DOHH2 (cell line): Measurements from ENCODE around the gene CIT.

Experiments used
- H3F3A ChIP-seq: fragments of 200-600 bp; sonication (generic), shearing (Covaris generic); 2 replicates; pipeline ENCODE4 v1.6.0; 2016; ENCODE audit warnings: antibody characterized with exemption, mild to moderate bottlenecking; ENCODE audit not compliant: control insufficient read depth, insufficient read depth
- H3K27ac ChIP-seq: fragments of 200-600 bp; sonication (generic); 2 replicates; pipeline ENCODE4 v1.5.1; 2014; ENCODE audit warnings: low read depth, mild to moderate bottlenecking, low read length, moderate library complexity
- H3K27me3 ChIP-seq: fragments of 200-600 bp; sonication (generic); 2 replicates; pipeline ENCODE4 v1.6.1; 2014; ENCODE audit warnings: mild to moderate bottlenecking, low read length, mixed read lengths; ENCODE audit not compliant: control insufficient read depth
- H3K36me3 ChIP-seq: fragments of 200-600 bp; sonication (generic); 2 replicates; pipeline ENCODE4 v1.6.1; 2014; ENCODE audit warnings: mild to moderate bottlenecking, low read length, moderate library complexity, mixed read lengths; ENCODE audit not compliant: control insufficient read depth
- H3K4me1 ChIP-seq: fragments of 200-600 bp; sonication (generic); 2 replicates; pipeline ENCODE4 v1.6.1; 2014; ENCODE audit warnings: mild to moderate bottlenecking, low read length, mixed read lengths; ENCODE audit not compliant: control insufficient read depth
- H3K4me2 ChIP-seq: fragments of 200-600 bp; sonication (generic); 2 replicates; pipeline ENCODE4 v1.6.0; 2014; ENCODE audit warnings: mild to moderate bottlenecking, low read length, moderate library complexity
- H3K4me3 ChIP-seq: fragments of 200-600 bp; sonication (generic); 2 replicates; pipeline ENCODE4 v1.5.1; 2014; ENCODE audit warnings: mild to moderate bottlenecking, low read length, mixed read lengths
- H3K79me2 ChIP-seq: fragments of 200-600 bp; sonication (generic); 2 replicates; pipeline ENCODE4 v1.6.1; 2014; ENCODE audit warnings: mild to moderate bottlenecking, low read length, mixed read lengths; ENCODE audit not compliant: control insufficient read depth
- H3K9me2 ChIP-seq: fragments of 200-600 bp; sonication (generic); replicated peaks from 2 replicates; pipeline ENCODE4 v1.6.1; 2014; ENCODE audit warnings: mild to moderate bottlenecking, low read length, mixed read lengths; ENCODE audit not compliant: control insufficient read depth
- H3K9me3 ChIP-seq: fragments of 200-600 bp; sonication (generic); 2 replicates; pipeline ENCODE4 v1.6.1; 2014; ENCODE audit warnings: antibody characterized with exemption, low read length, mixed read lengths; ENCODE audit not compliant: control insufficient read depth, insufficient read depth
- H4K20me1 ChIP-seq: fragments of 200-600 bp; sonication (generic); 2 replicates; pipeline ENCODE4 v1.6.0; 2014; ENCODE audit warnings: low read depth, mild to moderate bottlenecking, antibody characterized with exemption, low read length, moderate library complexity; ENCODE audit not compliant: control insufficient read depth, insufficient read depth
- CTCF ChIP-seq: fragments of 200-600 bp; sonication (generic); IDR thresholded peaks from one replicate; pipeline ENCODE4 v1.5.1; 2014; ENCODE audit warnings: antibody characterized with exemption, mild to moderate bottlenecking, low read depth, low read length; ENCODE audit not compliant: poor library complexity, severe bottlenecking
- EZH2phosphoT487 ChIP-seq: fragments of 200-600 bp; sonication (generic); IDR thresholded peaks from 2 replicates; pipeline ENCODE4 v1.6.1; 2017; ENCODE audit warnings: borderline replicate concordance, mild to moderate bottlenecking, antibody characterized with exemption, low read length, moderate library complexity, mixed read lengths

Gene CIT

GRCh38 chr12:119911182-119911581 is 34.1 kb upstream of the CIT start:
- no peaks in the 10 kb centered on the region for H3K79me2 ChIP-seq
- peaks cover 5% of the 10 kb centered on the region; the same call in 1 of the 2 replicates for H3K27me3 ChIP-seq
- no peak overlapping the region for H3K4me2 ChIP-seq
- H4K20me1 ChIP-seq: no peaks in the 10 kb centered on the region
- no peaks in the 10 kb centered on the region for H3K9me2 ChIP-seq
- H3F3A ChIP-seq: no peaks in the 10 kb centered on the region
- TF ChIP-seq EZH2phosphoT487: no peak
- TF ChIP-seq CTCF: no peak
- no peaks in the 10 kb centered on the region for H3K9me3 ChIP-seq
- no peaks in the 10 kb centered on the region for H3K36me3 ChIP-seq
- H3K27ac ChIP-seq: no peak overlapping the region
- no peaks in the 10 kb centered on the region for H3K4me1 ChIP-seq
- H3K4me3 ChIP-seq: no peak overlapping the region

DNA sequence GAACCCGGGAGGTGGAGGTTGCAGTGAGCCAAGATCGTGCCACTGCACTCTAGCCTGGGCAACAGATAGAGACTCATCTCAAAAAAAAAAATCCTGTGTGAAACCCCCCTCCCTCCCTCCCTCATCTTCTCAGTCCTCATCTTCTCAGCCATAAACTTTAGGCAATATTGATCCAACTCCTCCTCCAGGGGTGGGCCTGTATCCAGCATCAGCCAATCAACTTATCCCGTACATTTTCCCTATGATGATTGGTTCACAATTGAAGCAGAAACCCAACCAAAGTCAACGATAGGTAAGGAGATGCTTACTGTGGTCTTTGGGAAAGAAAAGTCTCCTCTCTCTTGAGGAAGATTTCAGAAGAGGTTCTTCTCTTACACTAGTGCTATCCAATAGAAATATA is 33.5 kb upstream of the CIT start:
- H3K36me3 ChIP-seq: no peaks in the 10 kb centered on the region
- H3K79me2 ChIP-seq: no peaks in the 10 kb centered on the region
- no peak for TF ChIP-seq EZH2phosphoT487
- no peak for TF ChIP-seq CTCF
- H3K9me3 ChIP-seq: no peaks in the 10 kb centered on the region
- no peaks in the 10 kb centered on the region for H4K20me1 ChIP-seq
- no peaks in the 10 kb centered on the region for H3F3A ChIP-seq
- H3K4me1 ChIP-seq: no peaks in the 10 kb centered on the region
- H3K27me3 ChIP-seq: peaks cover 5% of the 10 kb centered on the region; the same call in 1 of the 2 replicates
- no peak overlapping the region for H3K27ac ChIP-seq
- no peak overlapping the region for H3K4me2 ChIP-seq
- no peak overlapping the region for H3K4me3 ChIP-seq
- H3K9me2 ChIP-seq: no peaks in the 10 kb centered on the region

DNA sequence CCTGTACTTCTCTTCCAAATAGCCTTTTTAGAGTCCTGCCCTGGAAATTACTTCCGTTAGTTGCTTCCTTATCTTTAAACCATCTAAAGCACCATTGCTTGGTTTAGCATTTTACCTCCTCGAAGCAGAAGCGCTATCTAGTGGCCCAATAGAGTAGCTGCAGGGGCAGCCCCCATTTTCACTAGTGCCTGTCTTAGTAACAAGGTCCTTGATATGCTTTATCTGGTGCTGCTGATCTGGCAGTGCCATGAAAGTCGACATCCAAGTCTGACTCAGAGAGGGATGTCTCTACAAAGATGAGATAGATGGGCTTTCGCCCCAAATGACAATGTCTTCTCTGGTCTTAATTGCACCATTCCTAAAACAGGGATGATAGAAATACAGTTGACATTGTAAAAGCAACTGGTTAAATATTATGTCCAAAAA is 25.0 kb upstream of the CIT start:
- H3K27ac ChIP-seq: no peak overlapping the region
- TF ChIP-seq CTCF: peak; percentile 90
- TF ChIP-seq EZH2phosphoT487: no peak
- H3K4me2 ChIP-seq: no peak overlapping the region
- no peaks in the 10 kb centered on the region for H3F3A ChIP-seq
- H3K4me1 ChIP-seq: peaks cover 2% of the 10 kb centered on the region; the same call in 1 of the 2 replicates
- H3K9me2 ChIP-seq: no peaks in the 10 kb centered on the region
- H3K9me3 ChIP-seq: no peaks in the 10 kb centered on the region
- no peaks in the 10 kb centered on the region for H3K79me2 ChIP-seq
- H3K4me3 ChIP-seq: no peak overlapping the region
- H4K20me1 ChIP-seq: no peaks in the 10 kb centered on the region
- no peaks in the 10 kb centered on the region for H3K36me3 ChIP-seq
- H3K27me3 ChIP-seq: peaks cover 4% of the 10 kb centered on the region; the same call in 1 of the 2 replicates
